Sigmoid colon (tissue), 7 donors: ENCODE data around the gene BCL6B. TPM values are rescaled to one million over a fixed set of nuclear protein-coding genes. Genes with fewer than 3 reads are reported as not detected.
A peak's percentile ranks its signal among the peaks of the same experiment; 100 is the strongest.

Source experiments
- DNase-seq: peaks from one replicate; pipeline ENCODE4 v3.0.0-alpha.2; 2019
- H3K27ac ChIP-seq, 4 donors: fragments of 200-600 bp; sonication (generic); one replicate each; pipeline ENCODE4 v1.5.1; 2016 to 2019; ENCODE audit warnings: mild to moderate bottlenecking in 1 of 4
- H3K27me3 ChIP-seq, 3 donors: fragments of 200-600 bp; sonication (generic); one replicate each; pipeline ENCODE4 v1.5.1; 2019; ENCODE audit warnings: mild to moderate bottlenecking in 1 of 3
- H3K36me3 ChIP-seq, 4 donors: fragments of 200-600 bp; sonication (generic); one replicate each; pipeline ENCODE4 v1.5.1; 2016 to 2019
- H3K4me1 ChIP-seq, 4 donors: fragments of 200-600 bp; sonication (generic); one replicate each; pipeline ENCODE4 v1.5.1; 2017 to 2019
- H3K4me3 ChIP-seq, 4 donors: fragments of 200-600 bp; sonication (generic); one replicate each; pipeline ENCODE4 v1.5.1; 2017 to 2019; ENCODE audit warnings: mild to moderate bottlenecking in 2 of 4, moderate library complexity in 1 of 4
- H3K9me3 ChIP-seq, 4 donors: fragments of 200-600 bp in 3 of 4; sonication (generic) in 3 of 4; one replicate each; pipeline versions ENCODE4 v1.5.1 to v1.6.1; 2013 to 2019
- CTCF ChIP-seq, 4 experiments: fragments of 450-650 bp in 3 of 4; fragments of 200-600 bp in 1 of 4; IDR thresholded peaks; one replicate each; pipeline ENCODE4 v1.5.1; 2016 to 2019; ENCODE audit warnings: antibody characterized with exemption in 4 of 4, mild to moderate bottlenecking in 3 of 4, moderate library complexity in 2 of 4
- EP300 ChIP-seq, 4 donors: sonication (generic); formaldehyde crosslinking; IDR thresholded peaks; one replicate each; pipeline ENCODE4 v1.6.1; 2017; ENCODE audit warnings: antibody characterized with exemption in 4 of 4
- POLR2A ChIP-seq, 2 donors: fragments of 450-650 bp; IDR thresholded peaks; one replicate each; pipeline ENCODE4 v1.6.1; 2016; ENCODE audit warnings: antibody characterized with exemption in 2 of 2, mild to moderate bottlenecking in 2 of 2, moderate library complexity in 2 of 2
- POLR2AphosphoS5 ChIP-seq, 4 donors: sonication (generic); formaldehyde crosslinking; IDR thresholded peaks; one replicate each; pipeline ENCODE4 v1.6.1; 2017; ENCODE audit warnings: antibody characterized with exemption in 4 of 4
- WGBS, 2 donors: extraction: QIAGEN DNeasy Blood & Tissue Kit; methylation state at CpG; one replicate each; pipeline ENCODE4 v1.1.7; 2013; 5-methylcytosine and 5-hydroxymethylcytosine counted together
- intact Hi-C: fragments of 100-400 bp; cut with DNase I; formaldehyde crosslinking; loops from one replicate; pipeline ENCODE4 v1.15.1; 2023
- polyA plus RNA-seq, 3 donors: library from polyadenylated mRNA; stranded (reverse); fragments of 200-250 nt; gene quantifications; one replicate each; pipeline ENCODE4 v1.2.3, GENCODE V29; 2013
- total RNA-seq, 4 donors: library from RNA; depleted of rRNA; stranded (reverse); fragments of >200 nt; gene quantifications; one replicate each; pipeline ENCODE4 v1.1.0, GENCODE V29; 2016
- donor health status: healthy with polysubstance abuse.
- donor health status: Bipolar disorder and iron deficiency.
- donor health status: healthy.

Gene BCL6B
- total and polyA plus RNA-seq, 7 donors, result 0.46 to 3.6 (median 2.6) TPM

DNA sequence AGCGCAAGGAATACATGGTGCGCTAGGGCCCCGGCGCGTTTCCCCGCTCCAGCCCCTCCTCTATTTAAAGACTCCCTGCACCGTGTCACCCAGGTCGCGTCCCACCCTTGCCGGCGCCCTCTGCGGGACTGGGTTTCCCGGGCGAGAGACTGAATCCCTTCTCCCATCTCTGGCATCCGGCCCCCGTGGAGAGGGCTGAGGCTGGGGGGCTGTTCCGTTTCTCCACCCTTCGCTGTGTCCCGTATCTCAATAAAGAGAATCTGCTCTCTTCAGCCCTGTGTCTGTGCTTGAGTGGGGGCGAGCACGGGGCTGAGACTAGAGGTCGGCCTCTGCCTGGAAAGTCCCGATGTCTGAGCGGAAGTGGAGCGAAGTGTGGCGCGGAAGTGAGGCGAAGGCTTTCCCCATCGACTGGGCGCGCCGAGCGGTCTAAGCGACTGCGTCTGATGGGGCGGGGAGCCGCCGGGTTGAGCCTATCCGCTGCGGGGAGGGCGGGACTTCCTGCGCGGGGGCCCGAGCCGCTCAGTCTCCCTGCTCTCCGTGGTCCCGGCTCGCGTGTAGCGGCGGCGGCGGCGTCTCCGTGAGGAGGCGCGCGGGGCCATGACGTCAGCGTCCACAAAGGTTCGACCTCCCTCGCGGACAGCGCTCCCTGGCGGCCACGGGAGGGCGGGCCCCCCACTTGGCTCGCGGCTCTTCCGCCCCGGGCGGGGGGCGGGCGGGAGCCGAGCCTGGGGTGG, 8.4 kb upstream of the BCL6B start:
- Histone ChIP-seq H3K36me3 (peaks cover 0 to 12% (median 5%) of the 10 kb centered on the region in 4 donors), H3K9me3 (no peaks in the 10 kb centered on the region), H3K27me3 (no peaks in the 10 kb centered on the region), H3K27ac (peak overlapping the region; percentile 96 to 98 (median 96)), H3K4me3 (peak overlapping the region; percentile 75 to 86 (median 86)), H3K4me1 (peaks cover 0 to 72% (median 67%) of the 10 kb centered on the region in 4 donors)
- intact Hi-C loops, result loop anchor here (5.0 kb wide), 1 partner anchor 362 kb away; the partner anchor contains the start of genes C17orf100 and MED31
- 0 to 1% methylated on average over 75 of the region's 75 CpGs for WGBS, 2 donors
- peak; percentile 99 for DNase-seq
- peak in 1 of 4 donors; percentile 30 for TF ChIP-seq EP300 (IDR thresholded peaks at IDR 0.05)
- TF ChIP-seq CTCF (IDR thresholded peaks at IDR 0.05), result peak in 2 of 4 experiments; percentile 35 to 87
- peak; percentile 91 to 96 (median 96) for TF ChIP-seq POLR2AphosphoS5 (IDR thresholded peaks at IDR 0.05)
- peak; percentile 71 to 92 for TF ChIP-seq POLR2A (IDR thresholded peaks at IDR 0.05)

- H3K27ac ChIP-seq, result peak overlapping the region; percentile 96 to 98 (median 96)
- no peak for DNase-seq
- no peaks in the 10 kb centered on the region for H3K9me3 ChIP-seq
- H3K4me3 ChIP-seq, result peak overlapping the region; percentile 75 to 86 (median 86)
- H3K27me3 ChIP-seq, result no peaks in the 10 kb centered on the region
- TF ChIP-seq CTCF (IDR thresholded peaks at IDR 0.05) (no peak), POLR2A (IDR thresholded peaks at IDR 0.05) (peak; percentile 65), POLR2AphosphoS5 (IDR thresholded peaks at IDR 0.05) (peak; percentile 85 to 92 (median 88))
- peaks cover 0 to 74% (median 62%) of the 10 kb centered on the region in 4 donors for H3K4me1 ChIP-seq
- 12 to 20% methylated on average over 56 of the region's 56 CpGs for WGBS, 2 donors
- peaks cover 0 to 12% (median 5%) of the 10 kb centered on the region in 4 donors for H3K36me3 ChIP-seq
- intact Hi-C loops, result loop anchor here (5.0 kb wide), 1 partner anchor 363 kb away; the partner anchor contains the start of genes C17orf100 and MED31
Observed at GRCh38 chr17:7014995-7015958, 7.6 kb upstream of the BCL6B start.

GRCh38 chr17:7016418-7016817, 6.4 kb upstream of the BCL6B start:
- H3K4me1 ChIP-seq, result peaks cover 0 to 64% (median 55%) of the 10 kb centered on the region in 4 donors
- H3K9me3 ChIP-seq, result no peaks in the 10 kb centered on the region
- no peak overlapping the region for H3K4me3 ChIP-seq
- peaks cover 0 to 2% (median 0%) of the 10 kb centered on the region in 3 donors for H3K27me3 ChIP-seq
- TF ChIP-seq POLR2A (IDR thresholded peaks at IDR 0.05) (no peak), POLR2AphosphoS5 (IDR thresholded peaks at IDR 0.05) (no peak), CTCF (IDR thresholded peaks at IDR 0.05) (no peak), EP300 (IDR thresholded peaks at IDR 0.05) (no peak)
- WGBS, 2 donors, result 84 to 92% methylated on average over 3 of the region's 3 CpGs
- intact Hi-C loops, result no loop called here
- peaks cover 0 to 12% (median 5%) of the 10 kb centered on the region in 4 donors for H3K36me3 ChIP-seq
- H3K27ac ChIP-seq, result peak overlapping the region; percentile 88 to 98 (median 96)
- no peak for DNase-seq

DNA sequence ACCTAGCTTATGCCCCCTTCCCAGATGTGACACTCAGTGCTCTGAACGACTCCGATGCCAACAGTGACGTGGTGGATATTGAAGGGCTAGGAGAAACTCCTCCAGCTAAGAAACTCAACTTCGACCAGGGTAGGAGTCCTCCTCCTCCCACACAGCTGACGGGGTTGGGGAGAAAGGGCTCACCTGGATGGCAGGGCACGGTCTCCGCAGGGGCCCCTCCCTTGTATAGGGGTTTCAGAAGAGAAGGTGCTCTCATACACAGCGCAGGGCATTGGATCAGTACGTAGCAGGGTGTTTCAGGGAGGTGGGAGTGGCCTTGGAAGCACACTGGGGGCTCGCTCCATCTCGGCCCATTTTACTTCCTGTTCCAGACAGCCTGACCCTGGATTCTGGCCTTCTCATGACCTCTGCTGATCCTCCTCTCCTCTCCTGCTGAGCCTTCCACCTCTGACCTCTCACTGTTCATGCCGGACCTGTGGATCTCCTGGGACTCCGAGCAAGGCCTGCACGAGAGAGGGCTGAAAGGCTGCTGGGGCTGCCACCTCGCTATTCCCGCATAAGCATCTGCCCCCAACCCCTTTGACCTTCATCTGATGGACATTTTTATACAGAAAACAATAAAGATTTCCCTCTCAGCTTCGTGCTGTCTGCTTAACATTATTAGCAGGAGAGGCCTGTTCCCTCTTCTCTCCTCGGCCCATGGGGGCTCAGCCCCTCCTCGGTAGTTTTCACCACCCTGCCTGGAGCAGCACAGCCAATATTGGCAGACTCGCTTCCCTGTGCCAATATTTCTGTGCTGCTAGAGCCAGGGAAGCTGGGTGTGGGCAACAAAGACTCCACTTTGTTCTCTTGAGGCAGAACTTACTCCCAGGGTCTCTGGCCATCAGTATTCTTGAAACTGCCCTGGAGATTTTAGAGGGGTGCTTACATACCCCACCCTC, 5.7 kb upstream of the BCL6B start:
- Histone ChIP-seq H3K27me3 (peaks cover 1 to 10% (median 5%) of the 10 kb centered on the region in 3 donors), H3K9me3 (no peaks in the 10 kb centered on the region), H3K4me1 (peaks cover 0 to 66% (median 59%) of the 10 kb centered on the region in 4 donors), H3K36me3 (peaks cover 0 to 12% (median 5%) of the 10 kb centered on the region in 4 donors), H3K4me3 (peak overlapping the region in 1 of 4 donors; percentile 73), H3K27ac (peak overlapping the region; percentile 88 to 98 (median 96))
- WGBS, 2 donors, result 87 to 91% methylated on average over 20 of the region's 20 CpGs
- intact Hi-C loops, result no loop called here
- DNase-seq, result no peak
- TF ChIP-seq POLR2AphosphoS5 (IDR thresholded peaks at IDR 0.05) (no peak), POLR2A (IDR thresholded peaks at IDR 0.05) (no peak), EP300 (IDR thresholded peaks at IDR 0.05) (no peak), CTCF (IDR thresholded peaks at IDR 0.05) (no peak)
